Epidermal melanocyte (primary cell): ENCODE data around the gene ITPR2.

ENCODE experiments used
- DNase-seq: peaks from one replicate; pipeline ENCODE4 v3.0.0; 2011; ENCODE audit warnings: low spot score; ENCODE audit not compliant: insufficient read length

Gene ITPR2

GRCh38 chr12:26580619-26581018 lies 252.4 kb downstream of the ITPR2 start:
- DNase-seq, result no peak

- DNase-seq, result no peak
Measured at GRCh38 chr12:26576266-26576665, 256.7 kb downstream of the ITPR2 start.

GRCh38 chr12:26573225-26573909 lies 259.6 kb downstream of the ITPR2 start:
- no peak for DNase-seq

GRCh38 chr12:26572137-26572536 lies 260.9 kb downstream of the ITPR2 start:
- no peak for DNase-seq

GRCh38 chr12:26571560-26571959 lies 261.4 kb downstream of the ITPR2 start:
- no peak for DNase-seq

- DNase-seq, result no peak
Measured at GRCh38 chr12:26567126-26567525, 265.9 kb downstream of the ITPR2 start.

GRCh38 chr12:26566675-26567074 lies 266.3 kb downstream of the ITPR2 start:
- DNase-seq, result no peak

- no peak for DNase-seq
Measured at GRCh38 chr12:26566186-26566585, 266.8 kb downstream of the ITPR2 start.

- DNase-seq, result no peak
Measured at GRCh38 chr12:26564391-26564790, 268.6 kb downstream of the ITPR2 start.

GRCh38 chr12:26563552-26563951 lies 269.4 kb downstream of the ITPR2 start:
- DNase-seq, result no peak

- no peak for DNase-seq
Measured at GRCh38 chr12:26557326-26557725, 275.7 kb downstream of the ITPR2 start.

GRCh38 chr12:26556916-26557315 lies 276.1 kb downstream of the ITPR2 start:
- DNase-seq, result no peak

GRCh38 chr12:26555139-26555538 lies 277.9 kb downstream of the ITPR2 start:
- no peak for DNase-seq

GRCh38 chr12:26554332-26554731 lies 278.7 kb downstream of the ITPR2 start:
- DNase-seq, result no peak

GRCh38 chr12:26551385-26551784 lies 281.6 kb downstream of the ITPR2 start:
- DNase-seq, result no peak

- no peak for DNase-seq
Measured at GRCh38 chr12:26548227-26548626, 284.8 kb downstream of the ITPR2 start.

- no peak for DNase-seq
Measured at GRCh38 chr12:26546535-26547314, 286.3 kb downstream of the ITPR2 start.

GRCh38 chr12:26539131-26539530 lies 293.9 kb downstream of the ITPR2 start:
- no peak for DNase-seq

GRCh38 chr12:26537651-26538050 lies 295.3 kb downstream of the ITPR2 start:
- no peak for DNase-seq

GRCh38 chr12:26537126-26537525 lies 295.9 kb downstream of the ITPR2 start:
- no peak for DNase-seq

GRCh38 chr12:26535826-26536225 lies 297.2 kb downstream of the ITPR2 start:
- DNase-seq, result no peak

- DNase-seq, result no peak
Measured at GRCh38 chr12:26534071-26534470, 298.9 kb downstream of the ITPR2 start.

- DNase-seq, result no peak
Measured at GRCh38 chr12:26533211-26533610, 299.8 kb downstream of the ITPR2 start.
